ENCODE data around the gene MGAT5. TPM values are rescaled to one million over a fixed set of nuclear protein-coding genes. Genes with fewer than 3 reads are reported as not detected.

MGAT5 gene
- total RNA-seq, 4 donors from 2014 or later = 10.3 to 53.2 (median 27.0) TPM

DNA sequence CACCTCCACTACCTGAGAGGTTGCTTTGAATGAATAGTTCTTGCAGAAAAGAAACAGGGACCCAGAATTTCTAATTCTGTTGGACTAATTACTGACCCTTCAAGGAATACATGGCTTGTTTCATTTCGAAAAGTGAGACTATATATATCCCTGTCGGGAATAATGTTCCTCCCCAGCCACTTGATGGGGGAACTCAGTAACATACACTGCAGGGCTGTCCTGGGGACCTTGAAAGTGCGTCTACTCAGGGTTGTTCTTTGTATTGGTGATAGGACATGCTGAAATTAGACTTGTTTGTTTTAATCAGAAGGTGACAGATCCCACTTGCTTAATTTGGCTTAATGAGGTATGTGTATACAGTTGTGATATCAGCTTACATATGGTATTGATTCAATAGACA, 25.5 kb downstream of the MGAT5 start:
- no peaks in the 10 kb centered on the region for H3K4me1 ChIP-seq
- no peaks in the 10 kb centered on the region for H3K9me3 ChIP-seq
- H3K4me3 ChIP-seq = no peak overlapping the region
- H3K27ac ChIP-seq = no peak overlapping the region
- DNase-seq = no peak
- TF ChIP-seq, protein P1, sequence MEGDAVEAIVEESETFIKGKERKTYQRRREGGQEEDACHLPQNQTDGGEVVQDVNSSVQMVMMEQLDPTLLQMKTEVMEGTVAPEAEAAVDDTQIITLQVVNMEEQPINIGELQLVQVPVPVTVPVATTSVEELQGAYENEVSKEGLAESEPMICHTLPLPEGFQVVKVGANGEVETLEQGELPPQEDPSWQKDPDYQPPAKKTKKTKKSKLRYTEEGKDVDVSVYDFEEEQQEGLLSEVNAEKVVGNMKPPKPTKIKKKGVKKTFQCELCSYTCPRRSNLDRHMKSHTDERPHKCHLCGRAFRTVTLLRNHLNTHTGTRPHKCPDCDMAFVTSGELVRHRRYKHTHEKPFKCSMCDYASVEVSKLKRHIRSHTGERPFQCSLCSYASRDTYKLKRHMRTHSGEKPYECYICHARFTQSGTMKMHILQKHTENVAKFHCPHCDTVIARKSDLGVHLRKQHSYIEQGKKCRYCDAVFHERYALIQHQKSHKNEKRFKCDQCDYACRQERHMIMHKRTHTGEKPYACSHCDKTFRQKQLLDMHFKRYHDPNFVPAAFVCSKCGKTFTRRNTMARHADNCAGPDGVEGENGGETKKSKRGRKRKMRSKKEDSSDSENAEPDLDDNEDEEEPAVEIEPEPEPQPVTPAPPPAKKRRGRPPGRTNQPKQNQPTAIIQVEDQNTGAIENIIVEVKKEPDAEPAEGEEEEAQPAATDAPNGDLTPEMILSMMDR (IDR thresholded peaks at IDR 0.05) = no peak
- TF ChIP-seq POLR2A (IDR thresholded peaks at IDR 0.05) = no peak
- H3K27me3 ChIP-seq = no peaks in the 10 kb centered on the region
- no peaks in the 10 kb centered on the region for H3K36me3 ChIP-seq
- intact Hi-C loops (cut with DNase I; ENCODE audit: low total_unique reads) = no loop called here

DNA sequence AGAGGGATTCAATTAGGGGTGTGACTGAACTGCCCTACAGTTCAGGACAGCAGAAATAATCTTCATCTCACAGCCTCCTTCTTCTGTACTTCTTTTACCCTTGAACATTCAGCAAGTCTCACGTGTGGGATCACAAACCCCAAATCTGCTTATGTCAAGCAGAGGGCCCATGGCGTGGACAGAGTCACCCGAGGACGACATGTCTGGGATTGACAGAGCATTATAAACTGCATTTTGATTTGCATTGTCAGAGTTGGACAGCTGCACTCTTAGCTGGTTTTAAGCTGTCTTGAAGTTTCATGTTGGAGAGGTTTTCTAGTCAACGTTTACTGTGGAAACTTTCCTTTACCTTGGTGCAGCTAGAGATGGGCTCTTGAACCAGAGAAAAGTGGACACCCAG, 26.4 kb downstream of the MGAT5 start:
- Histone ChIP-seq H3K27me3 (no peaks in the 10 kb centered on the region), H3K4me1 (no peaks in the 10 kb centered on the region), H3K9me3 (no peaks in the 10 kb centered on the region), H3K27ac (no peak overlapping the region), H3K4me3 (no peak overlapping the region), H3K36me3 (no peaks in the 10 kb centered on the region)
- no peak for DNase-seq
- intact Hi-C loops (cut with DNase I; ENCODE audit: low total_unique reads) = no loop called here
- TF ChIP-seq POLR2A (IDR thresholded peaks at IDR 0.05) = no peak
- TF ChIP-seq, protein P1 (IDR thresholded peaks at IDR 0.05) = no peak

DNA sequence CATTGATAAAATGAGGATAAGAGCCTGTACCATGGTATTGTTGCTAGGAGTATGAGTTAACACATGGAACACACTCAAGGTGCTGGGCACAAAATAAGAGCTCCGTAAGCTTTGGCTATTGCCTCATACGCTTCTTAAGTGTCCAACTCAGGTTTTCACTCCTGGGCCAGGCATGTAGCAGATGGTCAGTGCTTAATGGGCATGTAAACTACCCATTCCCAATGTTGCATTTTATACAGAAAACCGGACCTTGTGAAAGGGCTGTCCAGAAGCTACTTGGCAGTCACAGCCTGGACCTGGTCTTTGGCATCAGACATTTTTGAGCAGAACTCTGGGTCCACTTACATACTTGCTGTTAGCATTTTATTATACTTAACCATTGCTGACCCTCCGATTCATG, 26.9 kb downstream of the MGAT5 start:
- Histone ChIP-seq H3K4me3 (no peak overlapping the region), H3K27me3 (no peaks in the 10 kb centered on the region), H3K36me3 (no peaks in the 10 kb centered on the region), H3K27ac (no peak overlapping the region), H3K9me3 (no peaks in the 10 kb centered on the region), H3K4me1 (no peaks in the 10 kb centered on the region)
- no peak for TF ChIP-seq POLR2A (IDR thresholded peaks at IDR 0.05)
- TF ChIP-seq, protein P1 (IDR thresholded peaks at IDR 0.05) = no peak
- no peak for DNase-seq
- intact Hi-C loops (cut with DNase I; ENCODE audit: low total_unique reads) = no loop called here

DNA sequence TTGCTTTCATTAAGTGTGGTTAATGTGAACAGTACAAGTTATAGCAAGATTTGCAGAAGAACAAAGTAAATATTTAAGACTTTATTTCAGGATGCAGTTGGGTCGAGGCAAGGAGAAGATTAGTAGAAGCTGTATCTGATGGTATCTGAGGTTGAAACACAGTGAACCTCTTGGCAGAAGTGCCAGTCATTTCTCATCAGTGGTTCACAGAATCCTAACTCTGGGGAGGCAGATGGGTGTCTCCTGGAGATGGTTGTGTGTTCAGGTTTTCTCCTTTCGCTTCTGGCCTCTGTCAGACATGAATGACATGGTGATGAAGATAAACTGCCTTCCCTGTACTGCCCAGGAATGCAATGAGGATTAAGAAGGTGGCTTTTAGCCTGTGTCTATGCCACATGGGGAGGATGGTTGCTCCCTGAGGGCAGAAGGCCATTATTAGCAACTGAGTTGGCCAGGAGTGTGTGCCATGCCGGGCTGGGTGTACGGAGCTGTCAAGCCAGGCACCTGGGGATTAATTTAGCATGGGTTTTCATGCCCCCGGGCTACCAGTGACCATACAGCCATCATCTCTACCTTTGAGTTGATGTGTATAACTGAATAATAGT, 28.0 kb downstream of the MGAT5 start:
- H3K27ac ChIP-seq = no peak overlapping the region
- H3K4me1 ChIP-seq = no peaks in the 10 kb centered on the region
- H3K9me3 ChIP-seq = no peaks in the 10 kb centered on the region
- DNase-seq = no peak
- H3K4me3 ChIP-seq = no peak overlapping the region
- no peaks in the 10 kb centered on the region for H3K36me3 ChIP-seq
- TF ChIP-seq, protein P1 (IDR thresholded peaks at IDR 0.05) = no peak
- intact Hi-C loops (cut with DNase I; ENCODE audit: low total_unique reads) = no loop called here
- H3K27me3 ChIP-seq = no peaks in the 10 kb centered on the region

DNA sequence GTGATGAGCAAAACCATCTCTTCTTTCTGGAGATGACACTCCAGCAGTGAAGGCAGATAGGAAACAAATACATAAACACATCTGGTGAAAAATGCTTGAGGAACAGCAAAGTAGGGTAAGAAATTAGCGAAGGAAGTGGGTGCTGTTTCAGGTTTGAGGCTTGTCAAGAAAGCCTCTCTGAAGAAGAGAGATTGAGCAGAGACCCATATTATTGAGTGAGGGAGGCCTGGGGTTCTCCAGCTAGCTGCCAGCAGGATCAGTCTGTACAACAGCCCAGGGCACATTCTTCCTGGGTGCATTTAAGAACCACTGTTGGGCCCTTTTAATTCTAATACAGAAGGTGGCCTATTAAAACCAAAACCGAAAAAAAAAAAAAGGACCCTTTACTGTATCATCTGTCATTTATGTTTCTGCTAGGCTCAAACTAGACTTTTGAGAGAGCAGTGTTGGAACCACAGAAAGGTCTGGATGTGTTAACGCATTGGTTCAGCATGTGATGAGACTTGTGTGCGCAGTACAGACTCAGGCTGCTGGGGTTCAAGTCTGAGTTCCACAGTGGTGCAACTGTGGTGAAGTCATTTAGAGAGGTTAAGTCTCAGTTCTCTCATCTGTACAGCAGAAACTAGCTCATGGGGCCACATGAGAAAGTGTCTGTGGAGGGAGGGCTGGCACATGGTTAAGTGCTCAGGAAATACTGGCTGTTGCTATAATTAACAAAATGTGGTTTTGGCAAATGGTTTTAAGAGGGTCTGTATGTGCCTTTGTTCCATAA, 28.9 kb downstream of the MGAT5 start:
- Histone ChIP-seq H3K27me3 (no peaks in the 10 kb centered on the region), H3K9me3 (no peaks in the 10 kb centered on the region), H3K36me3 (no peaks in the 10 kb centered on the region), H3K4me3 (no peak overlapping the region), H3K4me1 (no peaks in the 10 kb centered on the region), H3K27ac (no peak overlapping the region)
- TF ChIP-seq, protein P1 (IDR thresholded peaks at IDR 0.05) = no peak
- no peak for TF ChIP-seq POLR2A (IDR thresholded peaks at IDR 0.05)
- intact Hi-C loops (cut with DNase I; ENCODE audit: low total_unique reads) = no loop called here
- DNase-seq = no peak

All from uterus (tissue), 4 donors.